SKM-1 (cell line): ENCODE measurements around the gene FLNB.

Experiments used
- DNase-seq: peaks from one replicate; lab custom pipeline; 2025; ENCODE audit not compliant: unreplicated experiment; lab: John Stamatoyannopoulos, UW

Gene FLNB

GRCh38 chr3:58177747-58178527 is 169.7 kb downstream of the FLNB start:
- DNase-seq, result peak; percentile 53

DNA sequence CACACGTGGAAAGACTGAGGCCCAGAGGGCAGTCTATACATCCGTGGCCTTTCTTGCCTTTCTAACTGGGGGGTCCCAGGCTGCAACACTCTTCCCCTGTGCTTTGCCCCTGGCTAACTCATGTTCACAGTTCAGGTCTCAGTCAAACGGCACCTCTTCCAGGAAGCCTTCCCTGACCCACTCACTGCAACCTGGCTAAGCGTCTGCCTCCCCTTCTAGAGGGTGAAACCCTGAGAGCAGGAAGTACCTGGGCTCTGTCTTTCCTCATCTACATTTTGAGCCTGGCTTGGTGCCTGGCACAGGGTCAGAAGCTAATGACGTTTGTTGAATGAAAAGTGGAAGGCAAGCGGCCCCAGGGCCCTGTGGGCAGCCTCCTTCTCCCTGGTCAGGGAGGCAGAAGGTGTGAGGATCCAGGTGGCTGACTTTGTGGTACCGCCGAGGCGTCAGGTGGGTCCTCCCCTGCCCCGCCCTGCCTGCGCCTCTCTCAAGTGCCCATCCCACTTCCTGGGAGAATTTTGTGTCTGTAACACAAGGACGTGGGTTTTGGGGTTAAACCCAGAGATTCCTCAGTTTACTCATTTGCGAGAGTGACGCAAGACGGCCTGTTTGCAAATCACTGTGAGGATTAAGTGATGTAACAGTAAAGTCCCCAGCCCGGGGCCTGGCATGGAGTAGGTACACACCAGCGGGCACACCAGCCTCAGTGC is 170.5 kb downstream of the FLNB start:
- no peak for DNase-seq

DNA sequence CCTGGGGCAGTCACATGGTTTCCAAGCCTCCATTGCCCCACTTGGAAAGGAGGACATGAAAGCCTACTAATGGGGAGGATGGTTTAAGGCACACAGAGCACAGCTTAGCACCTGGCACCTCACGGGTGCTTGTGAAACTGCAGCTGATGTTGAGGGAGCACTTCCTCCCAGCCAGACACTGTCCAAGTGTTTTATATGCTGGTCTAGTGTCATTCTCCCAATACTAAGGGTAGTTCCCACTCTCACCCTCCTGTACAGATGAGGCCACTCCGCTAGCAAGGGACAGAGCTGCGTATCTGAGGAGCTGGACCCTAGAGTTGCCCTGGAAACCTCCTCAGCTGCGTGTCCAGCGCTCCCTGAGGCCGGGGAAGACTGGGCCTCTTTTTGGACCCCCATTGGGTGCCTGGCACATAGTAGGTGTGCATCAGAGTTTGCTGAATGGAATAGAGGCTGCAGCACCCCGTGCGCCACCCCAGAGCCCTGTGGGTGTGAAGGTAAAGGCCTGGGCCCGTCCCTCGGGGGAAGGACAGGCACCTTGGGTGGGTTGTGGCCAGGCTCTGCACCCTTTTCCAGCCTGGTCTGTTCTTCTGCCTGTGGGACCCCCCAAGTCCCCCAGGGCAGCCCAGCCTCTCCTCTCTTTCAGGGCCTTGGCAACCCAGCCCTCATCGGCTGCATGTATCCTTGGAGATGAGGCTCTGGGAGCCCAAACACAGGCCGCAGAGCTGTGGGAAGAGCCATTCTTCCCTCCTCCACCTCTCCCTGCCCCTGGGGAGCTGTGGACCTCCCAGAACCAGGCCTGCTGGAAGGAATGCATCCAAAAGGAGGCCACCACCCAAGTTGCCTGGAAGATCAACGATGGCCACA is 171.2 kb downstream of the FLNB start:
- no peak for DNase-seq

DNA sequence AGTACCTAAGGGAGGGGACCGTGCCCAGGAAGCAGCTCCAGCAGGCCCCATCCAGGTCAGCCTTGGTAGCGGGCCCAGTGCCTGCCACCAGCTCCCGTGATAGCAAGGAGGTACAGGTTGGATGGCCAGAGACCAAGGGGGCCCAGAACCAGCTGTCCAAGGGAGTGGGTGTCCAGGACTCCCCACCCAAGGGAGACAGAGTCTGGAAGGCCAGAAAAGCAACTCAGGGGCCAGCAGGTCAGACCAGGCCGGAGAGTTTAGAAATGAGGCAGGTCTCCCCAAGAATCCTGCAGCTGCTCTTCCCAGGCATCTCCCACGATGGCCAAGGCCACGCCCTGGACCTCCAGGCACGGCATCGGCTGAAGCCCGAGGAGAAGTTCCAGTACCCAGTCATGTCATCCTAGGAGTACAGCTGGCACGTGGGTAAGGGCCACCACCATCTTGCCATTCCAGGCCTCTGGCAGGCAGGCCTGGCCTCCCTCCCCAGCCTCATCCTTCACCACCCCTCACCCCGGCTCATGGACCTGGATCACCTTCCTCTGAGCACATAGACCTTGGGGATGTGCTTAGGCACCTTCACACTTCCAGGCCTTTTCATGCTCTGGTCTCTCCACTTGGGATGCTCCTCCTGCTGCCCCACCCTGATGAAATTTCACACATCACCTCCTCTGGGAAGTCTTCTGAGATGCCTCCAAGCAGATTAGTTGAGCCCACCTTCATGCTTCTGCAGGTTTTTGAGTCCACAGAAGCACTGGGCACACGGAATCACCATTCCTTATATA is 172.1 kb downstream of the FLNB start:
- no peak for DNase-seq

- no peak for DNase-seq
Measured at GRCh38 chr3:58180940-58181587, 172.8 kb downstream of the FLNB start.

DNA sequence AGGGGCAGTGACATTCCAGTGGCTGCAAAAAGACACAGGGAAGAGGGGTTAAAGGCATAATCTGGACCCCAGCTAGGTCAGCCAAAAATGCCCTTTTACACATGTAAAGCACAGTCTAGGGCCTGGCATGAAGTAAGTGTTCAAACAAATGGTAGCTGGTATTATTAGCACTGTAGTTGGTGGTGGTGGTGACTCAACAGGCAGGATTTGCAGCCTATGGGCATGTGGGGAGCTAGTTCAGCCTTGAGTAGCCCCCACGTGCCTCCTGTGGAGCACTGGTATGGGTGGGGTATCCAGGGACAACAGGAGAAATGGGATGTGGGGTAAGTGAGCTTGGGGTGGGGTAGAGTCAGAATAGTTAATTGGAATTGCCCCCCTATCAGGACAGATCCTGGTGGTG is 175.0 kb downstream of the FLNB start:
- no peak for DNase-seq

DNA sequence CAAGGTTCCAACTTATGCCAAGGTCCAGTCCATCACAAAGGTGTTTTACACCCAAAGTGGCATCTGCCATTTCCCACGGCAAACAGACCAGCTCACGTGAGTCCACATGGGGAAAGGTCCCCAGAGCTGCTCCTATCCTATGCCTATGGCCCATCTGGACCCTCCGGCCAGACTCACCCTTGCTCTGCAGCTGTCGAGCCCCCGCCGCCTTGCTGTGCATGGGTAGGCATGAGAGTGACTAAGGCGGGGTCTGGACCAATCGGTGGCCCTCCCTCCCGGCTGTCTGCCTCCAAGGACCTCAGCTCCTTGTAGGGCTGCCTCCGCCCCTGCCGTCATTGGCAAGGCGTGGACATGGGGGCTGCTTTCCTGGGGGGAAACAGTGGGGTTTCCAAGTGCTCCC is 175.7 kb downstream of the FLNB start:
- no peak for DNase-seq

- no peak for DNase-seq
Measured at GRCh38 chr3:58184309-58184981, 176.2 kb downstream of the FLNB start.

DNA sequence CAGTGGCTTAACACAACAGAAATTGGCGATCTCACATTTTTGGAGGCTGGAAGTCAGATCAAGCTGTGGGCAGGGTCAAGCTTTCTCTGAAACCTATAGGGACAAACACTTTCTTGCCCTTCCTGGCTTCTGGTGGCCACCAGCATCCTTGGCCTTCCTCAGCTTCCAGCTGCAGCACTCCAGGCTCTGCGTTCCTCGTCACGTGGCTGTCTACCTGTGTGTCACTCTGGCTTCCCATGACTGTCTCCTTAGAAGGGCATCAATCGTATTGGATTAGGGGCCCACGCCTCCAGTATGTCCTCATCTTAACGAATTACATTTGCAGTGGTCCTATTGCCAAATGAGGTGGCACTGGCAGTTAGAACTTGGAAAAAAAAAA is 176.7 kb downstream of the FLNB start:
- DNase-seq, result no peak

DNA sequence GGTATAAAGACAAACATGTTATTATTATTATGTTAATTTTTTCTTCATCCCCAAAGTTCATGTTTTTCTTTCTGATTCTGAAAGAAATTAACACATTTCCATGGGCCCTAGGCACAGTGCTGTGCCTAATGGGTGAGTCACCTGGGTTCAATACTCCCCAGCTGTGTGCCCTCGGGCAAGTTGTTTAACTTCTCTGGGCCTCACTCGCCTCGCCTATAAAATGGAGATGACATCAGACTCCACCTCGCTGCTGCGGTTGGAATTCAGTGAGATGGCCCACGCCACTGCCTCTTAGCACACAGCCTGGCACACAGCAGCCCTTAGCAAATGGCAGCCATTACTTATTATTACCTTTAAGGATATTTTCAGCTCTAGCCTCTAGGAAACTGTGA is 179.9 kb downstream of the FLNB start:
- DNase-seq, result no peak

DNA sequence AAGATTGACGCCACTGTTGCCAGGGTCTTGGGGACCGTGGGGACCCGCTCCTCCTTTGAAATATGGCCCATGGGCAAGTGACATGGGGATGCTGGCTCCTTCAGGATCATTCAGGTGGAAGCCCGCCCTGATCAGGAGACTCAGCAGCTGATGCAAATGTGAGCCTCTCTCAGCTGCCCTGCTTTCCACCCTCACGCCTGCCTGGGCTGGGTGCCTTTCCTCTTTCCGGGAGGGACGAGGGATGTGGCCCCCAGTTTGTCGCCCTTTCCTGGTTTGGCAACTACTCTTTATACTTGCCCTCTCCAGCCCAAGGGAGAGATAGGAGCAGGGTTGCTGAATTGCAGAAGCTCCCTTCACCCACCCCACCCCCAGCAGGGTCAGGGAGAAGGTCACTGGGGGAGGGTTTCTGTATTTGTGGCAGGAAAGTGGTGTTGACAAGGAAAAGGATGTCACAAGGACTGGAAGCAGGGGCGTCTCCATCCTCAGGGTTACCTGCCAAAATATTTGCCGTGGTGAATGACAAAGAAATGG is 180.8 kb downstream of the FLNB start:
- peak; percentile 39 for DNase-seq

- no peak for DNase-seq
Measured at GRCh38 chr3:58189691-58190090, 181.5 kb downstream of the FLNB start.

GRCh38 chr3:58190291-58190690 is 182.1 kb downstream of the FLNB start:
- DNase-seq, result no peak

DNA sequence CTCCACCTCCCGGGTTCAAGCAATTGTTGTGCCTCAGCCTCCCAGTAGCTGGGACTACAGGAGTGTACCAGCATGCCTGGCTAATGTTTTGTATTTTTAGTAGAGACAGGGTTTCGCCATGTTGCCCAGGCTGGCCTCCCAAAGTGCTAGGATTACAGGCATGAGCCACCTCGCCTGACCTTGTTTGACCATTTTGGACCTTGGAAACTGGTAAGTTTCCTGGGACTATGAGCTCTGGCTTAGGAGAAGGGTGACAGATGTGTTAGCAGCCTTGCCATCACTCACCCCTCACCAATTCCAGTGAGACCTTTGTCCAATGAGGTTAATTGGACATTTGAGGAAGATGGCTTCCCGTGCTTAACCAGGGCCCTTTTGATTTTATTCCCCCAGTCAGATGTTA is 182.7 kb downstream of the FLNB start:
- no peak for DNase-seq

DNA sequence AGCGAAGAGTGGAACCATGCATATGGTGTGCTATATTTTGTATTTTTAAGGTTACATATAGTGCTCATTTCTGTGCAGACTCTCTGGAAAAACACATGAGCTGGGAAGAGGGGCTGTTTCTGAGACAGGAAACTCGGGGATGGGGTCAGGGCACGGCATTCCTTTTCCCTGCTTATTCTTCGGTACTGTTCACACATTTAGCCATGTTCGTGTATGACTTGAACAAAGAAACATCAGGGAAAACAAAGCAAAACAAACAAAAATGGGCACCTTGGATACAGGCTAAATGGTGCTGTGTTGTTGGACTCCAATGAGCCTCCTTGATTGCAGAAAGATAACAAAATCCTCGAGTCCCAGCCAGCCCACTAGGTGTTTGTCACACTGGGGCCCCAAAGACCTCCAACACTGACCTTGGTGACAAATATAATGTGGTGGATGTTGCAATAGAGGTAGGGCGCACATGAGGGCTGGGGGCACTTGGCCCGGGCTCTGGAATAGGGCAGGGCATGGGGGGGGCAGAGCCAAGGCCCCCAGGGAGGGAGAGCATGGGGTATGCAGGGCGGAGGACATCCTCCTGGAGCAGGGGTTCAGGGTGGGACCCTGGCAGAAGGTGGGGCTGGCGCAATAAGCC is 183.3 kb downstream of the FLNB start:
- DNase-seq, result no peak

DNA sequence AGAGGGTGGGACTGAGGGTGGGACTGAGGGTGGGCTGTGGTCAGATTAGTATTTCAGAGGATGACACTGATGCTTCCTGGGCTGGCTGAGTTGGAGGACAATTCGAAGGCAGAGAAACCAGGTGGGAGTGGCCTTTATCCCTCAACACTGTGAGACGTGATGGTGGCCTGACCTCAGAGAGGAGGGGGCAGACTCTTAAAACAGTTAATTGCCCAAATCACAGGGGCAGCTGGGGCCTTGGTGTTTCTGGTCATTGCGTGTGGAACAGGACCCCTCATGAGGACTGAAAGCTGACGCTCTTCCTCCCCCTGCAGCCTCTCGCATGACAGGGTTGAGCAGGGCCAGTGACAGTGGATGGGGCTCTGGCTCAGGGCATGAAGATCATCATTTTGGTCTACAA is 183.8 kb downstream of the FLNB start:
- no peak for DNase-seq

DNA sequence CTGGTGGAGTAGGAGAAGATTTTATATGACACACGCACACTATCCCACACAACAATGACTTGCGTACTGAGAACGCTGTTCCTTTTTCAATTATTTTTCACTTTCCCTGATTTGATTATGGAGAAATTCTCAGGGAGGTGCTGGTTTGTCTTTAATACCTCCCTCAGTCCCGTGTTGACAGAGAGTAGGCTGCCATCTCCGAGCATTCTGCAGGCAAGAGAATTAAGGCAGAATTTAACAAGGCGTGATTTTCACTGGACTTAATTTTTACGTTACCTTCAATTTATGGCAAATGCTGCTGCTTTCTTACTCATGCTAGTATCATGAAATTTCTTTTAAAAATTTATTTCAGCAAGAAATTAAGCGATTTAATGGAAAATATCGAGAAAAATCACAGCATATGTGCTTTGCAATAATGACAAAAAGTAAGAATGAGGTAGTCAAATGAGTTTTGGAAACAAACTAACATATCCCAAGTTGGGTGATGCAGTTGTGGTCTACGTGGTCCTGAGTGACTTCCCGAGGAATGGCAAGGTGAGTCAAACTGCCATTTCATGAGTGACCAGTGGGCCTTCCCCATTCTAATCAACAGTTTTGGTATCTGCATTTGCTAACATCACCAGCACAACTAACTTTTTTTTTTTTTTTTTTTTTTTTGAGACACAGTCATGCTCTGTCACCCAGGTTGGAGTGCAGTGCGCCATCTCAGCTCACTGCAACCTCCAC is 185.6 kb downstream of the FLNB start:
- no peak for DNase-seq

- no peak for DNase-seq
Measured at GRCh38 chr3:58197588-58197987, 189.4 kb downstream of the FLNB start.

- no peak for DNase-seq
Measured at GRCh38 chr3:58198362-58198761, 190.1 kb downstream of the FLNB start.
